ENCODE measurements around the gene FLNB. TPM values are rescaled to one million over a fixed set of nuclear protein-coding genes. Genes with fewer than 3 reads are reported as not detected.

Gene FLNB
- total and polyA plus RNA-seq, 2 of the 13 experiments (the other 11 are each of a cell fraction or from before 2014, with no cell fraction given) = 106 to 130 TPM

- TF ChIP-seq ATF7-NPFF (CRISPR knock-in tag; IDR thresholded peaks at IDR 0.05; ENCODE audit: low read depth) (0 out of 2 replicates have a peak, but pooled peaks have one; percentile 56), ZMYM3 (CRISPR knock-in tag; IDR thresholded peaks at IDR 0.05) (peak; percentile 57), ZNF354B (CRISPR knock-in tag; IDR thresholded peaks at IDR 0.05) (no peak), GTF3A (CRISPR knock-in tag; conservative IDR thresholded peaks at IDR 0.05) (no peak), ZNF484 (CRISPR knock-in tag; IDR thresholded peaks at IDR 0.05; ENCODE audit: borderline replicate concordance, low read depth) (no peak), ZFP36L1 (CRISPR knock-in tag; IDR thresholded peaks at IDR 0.05) (peak; percentile 70; the same call in 1 of the 2 replicates), DPF2 (CRISPR knock-in tag; IDR thresholded peaks at IDR 0.05; ENCODE audit: borderline replicate concordance, low read depth) (peak; percentile 88), TRIM24 (CRISPR knock-in tag; IDR thresholded peaks at IDR 0.05) (no peak), NFKB2 (CRISPR knock-in tag; IDR thresholded peaks at IDR 0.05; ENCODE audit: borderline replicate concordance) (peak; percentile 42; the same call in 1 of the 2 replicates), THYN1 (CRISPR knock-in tag; IDR thresholded peaks at IDR 0.05; ENCODE audit: borderline replicate concordance, low read depth) (no peak), ZNF737 (CRISPR knock-in tag; IDR thresholded peaks at IDR 0.05; ENCODE audit: borderline replicate concordance) (no peak), ZBTB40 (IDR thresholded peaks at IDR 0.05) (no peak), ZBTB40 (CRISPR knock-in tag; IDR thresholded peaks at IDR 0.05) (peak; percentile 72; the same call in 1 of the 2 replicates), SOX13 (IDR thresholded peaks at IDR 0.05) (peak; percentile 74), SOX13 (CRISPR knock-in tag; conservative IDR thresholded peaks at IDR 0.05 in 1 of 2, IDR thresholded peaks at IDR 0.05 in 1 of 2) (peak in 1 of 2 experiments; percentile 95; a peak in 2 of 4 replicates), ZNF451 (CRISPR knock-in tag; IDR thresholded peaks at IDR 0.05) (no peak), ZNF792 (CRISPR knock-in tag; IDR thresholded peaks at IDR 0.05) (peak; percentile 72; the same call in 1 of the 2 replicates), NR1H2 (CRISPR knock-in tag; IDR thresholded peaks at IDR 0.05; ENCODE audit: borderline replicate concordance, low read depth) (no peak), ZNF547 (CRISPR knock-in tag; IDR thresholded peaks at IDR 0.05) (0 out of 2 replicates have a peak, but pooled peaks have one; percentile 41), ZNF569 (CRISPR knock-in tag; IDR thresholded peaks at IDR 0.05; ENCODE audit: borderline replicate concordance) (no peak), ZNF335 (CRISPR knock-in tag; IDR thresholded peaks at IDR 0.05) (peak; percentile 45; the same call in 1 of the 2 replicates)
Observed at GRCh38 chr3:58175437-58176184, 167.4 kb downstream of the FLNB start (continued).
